GM21786 (cell line): ENCODE results near the gene CTAGE15.
A peak's percentile ranks its signal among the peaks of the same experiment; 100 is the strongest.

Experiments
- ATAC-seq: cut with Tn5 transposase; IDR thresholded peaks from one replicate; pipeline ENCODE4 v1.9.1; 2021; ENCODE audit not compliant: unreplicated experiment

CTAGE15 gene

GRCh38 chr7:143621175-143621574 lies 49.6 kb downstream of the CTAGE15 start:
- peak; percentile 38 for ATAC-seq

GRCh38 chr7:143622130-143622529 lies 50.5 kb downstream of the CTAGE15 start:
- peak; percentile 28 for ATAC-seq
